Measurements from ENCODE around the gene TEX264.

DNA sequence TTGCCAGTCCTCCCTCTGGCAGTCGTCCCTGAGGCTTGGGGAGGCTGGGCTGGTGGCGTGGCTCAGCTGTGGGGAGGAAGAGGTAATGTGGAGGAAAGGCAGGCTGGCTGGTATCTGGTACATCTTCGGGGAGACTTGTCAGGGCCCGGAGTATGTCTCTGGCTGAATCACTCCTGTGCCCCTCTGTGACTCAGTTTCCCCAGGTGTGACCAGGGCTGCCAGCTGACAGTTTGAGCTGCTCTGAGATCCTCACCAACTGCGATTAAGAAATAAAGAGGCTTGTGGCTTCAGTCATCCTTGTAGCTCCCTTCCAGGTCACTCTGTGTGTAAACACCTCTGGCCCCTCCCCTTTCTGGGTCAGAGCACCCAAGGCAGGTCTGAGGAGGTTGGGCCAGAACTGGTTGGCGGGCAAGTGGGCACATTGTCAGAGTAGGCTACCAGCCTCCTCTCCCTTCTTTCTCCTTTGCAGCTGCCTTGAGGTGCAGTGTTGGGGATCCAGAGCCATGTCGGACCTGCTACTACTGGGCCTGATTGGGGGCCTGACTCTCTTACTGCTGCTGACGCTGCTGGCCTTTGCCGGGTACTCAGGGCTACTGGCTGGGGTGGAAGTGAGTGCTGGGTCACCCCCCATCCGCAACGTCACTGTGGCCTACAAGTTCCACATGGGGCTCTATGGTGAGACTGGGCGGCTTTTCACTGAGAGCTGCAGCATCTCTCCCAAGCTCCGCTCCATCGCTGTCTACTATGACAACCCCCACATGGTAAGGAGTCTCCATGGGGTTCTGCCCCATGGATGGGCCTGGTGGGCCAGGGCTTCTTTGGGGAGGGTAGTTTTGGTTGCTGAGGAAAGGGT lies 3.0 kb downstream of the TEX264 start:
- TF ChIP-seq CTCF (IDR thresholded peaks at IDR 0.05; ENCODE audit: insufficient read depth, low read length) (no peak), POLR2AphosphoS5 (IDR thresholded peaks at IDR 0.05; ENCODE audit: low read depth) (no peak), SPI1 (IDR thresholded peaks at IDR 0.05; ENCODE audit: borderline replicate concordance, low read depth) (no peak), GABPA (IDR thresholded peaks at IDR 0.05; ENCODE audit: low read depth) (no peak)
- TF ChIP-seq, protein P1, sequence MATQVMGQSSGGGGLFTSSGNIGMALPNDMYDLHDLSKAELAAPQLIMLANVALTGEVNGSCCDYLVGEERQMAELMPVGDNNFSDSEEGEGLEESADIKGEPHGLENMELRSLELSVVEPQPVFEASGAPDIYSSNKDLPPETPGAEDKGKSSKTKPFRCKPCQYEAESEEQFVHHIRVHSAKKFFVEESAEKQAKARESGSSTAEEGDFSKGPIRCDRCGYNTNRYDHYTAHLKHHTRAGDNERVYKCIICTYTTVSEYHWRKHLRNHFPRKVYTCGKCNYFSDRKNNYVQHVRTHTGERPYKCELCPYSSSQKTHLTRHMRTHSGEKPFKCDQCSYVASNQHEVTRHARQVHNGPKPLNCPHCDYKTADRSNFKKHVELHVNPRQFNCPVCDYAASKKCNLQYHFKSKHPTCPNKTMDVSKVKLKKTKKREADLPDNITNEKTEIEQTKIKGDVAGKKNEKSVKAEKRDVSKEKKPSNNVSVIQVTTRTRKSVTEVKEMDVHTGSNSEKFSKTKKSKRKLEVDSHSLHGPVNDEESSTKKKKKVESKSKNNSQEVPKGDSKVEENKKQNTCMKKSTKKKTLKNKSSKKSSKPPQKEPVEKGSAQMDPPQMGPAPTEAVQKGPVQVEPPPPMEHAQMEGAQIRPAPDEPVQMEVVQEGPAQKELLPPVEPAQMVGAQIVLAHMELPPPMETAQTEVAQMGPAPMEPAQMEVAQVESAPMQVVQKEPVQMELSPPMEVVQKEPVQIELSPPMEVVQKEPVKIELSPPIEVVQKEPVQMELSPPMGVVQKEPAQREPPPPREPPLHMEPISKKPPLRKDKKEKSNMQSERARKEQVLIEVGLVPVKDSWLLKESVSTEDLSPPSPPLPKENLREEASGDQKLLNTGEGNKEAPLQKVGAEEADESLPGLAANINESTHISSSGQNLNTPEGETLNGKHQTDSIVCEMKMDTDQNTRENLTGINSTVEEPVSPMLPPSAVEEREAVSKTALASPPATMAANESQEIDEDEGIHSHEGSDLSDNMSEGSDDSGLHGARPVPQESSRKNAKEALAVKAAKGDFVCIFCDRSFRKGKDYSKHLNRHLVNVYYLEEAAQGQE (IDR thresholded peaks at IDR 0.05; ENCODE audit: insufficient replicate concordance, low read depth) = no peak

Data from HL-60 (cell line).